Ishikawa (cell line): ENCODE measurements around the gene EPB42.

Experiments
- CEBPB ChIP-seq: IDR thresholded peaks from 2 replicates; pipeline ENCODE4 v1.6.1; 2012
- EGR1 ChIP-seq: IDR thresholded peaks from 2 replicates; pipeline ENCODE4 v1.6.1; 2012
- EP300 ChIP-seq: IDR thresholded peaks from 2 replicates; pipeline ENCODE4 v1.6.1; 2012; ENCODE audit warnings: borderline replicate concordance
- FOXM1 ChIP-seq: IDR thresholded peaks from 2 replicates; pipeline ENCODE4 v1.6.1; 2012; ENCODE audit warnings: low read depth, borderline replicate concordance
- RAD21 ChIP-seq: IDR thresholded peaks from 2 replicates; pipeline ENCODE4 v1.6.1; 2012; ENCODE audit warnings: low read depth
- TAF1 ChIP-seq: IDR thresholded peaks from 2 replicates; pipeline ENCODE4 v1.6.1; 2012; ENCODE audit warnings: low read depth, mild to moderate bottlenecking
- TEAD4 ChIP-seq: IDR thresholded peaks from 2 replicates; pipeline ENCODE4 v1.6.1; 2012
- YY1 ChIP-seq: IDR thresholded peaks from 2 replicates; pipeline ENCODE4 v1.6.1; 2012; ENCODE audit warnings: low read depth
- TF ChIP-seq, protein P1 (sequence below): IDR thresholded peaks from 2 replicates; pipeline ENCODE4 v1.6.1; 2012; ENCODE audit warnings: low read depth, mild to moderate bottlenecking
- TF ChIP-seq, protein P2 (sequence below): IDR thresholded peaks from 2 replicates; pipeline ENCODE4 v1.6.1; 2012
- TF ChIP-seq, protein P3 (sequence below): IDR thresholded peaks from 2 replicates; pipeline ENCODE4 v1.6.1; 2012

DNA sequence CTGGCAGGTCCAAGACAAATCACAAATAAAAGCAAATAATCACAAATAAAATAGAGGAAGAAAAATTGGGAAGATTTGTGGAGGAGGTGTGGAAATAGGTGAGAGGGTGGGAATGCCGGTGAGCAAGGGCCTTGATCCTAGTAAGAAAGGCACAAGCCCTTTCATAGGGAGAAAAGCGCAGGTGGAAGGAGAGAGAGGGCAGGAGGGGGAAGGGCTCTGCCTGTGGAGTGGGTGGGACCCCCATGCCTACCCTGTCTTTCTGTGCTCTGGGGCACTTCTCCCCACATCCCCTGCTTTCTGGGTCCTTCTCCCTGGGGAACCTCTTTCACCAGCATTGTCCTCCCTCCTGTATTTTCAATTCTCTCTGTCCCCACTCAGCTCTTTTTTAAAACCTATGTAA, 46.6 kb upstream of the EPB42 start:
- TF ChIP-seq TAF1 (no peak), EP300 (no peak), RAD21 (no peak), FOXM1 (no peak), EGR1 (no peak), CEBPB (no peak), TEAD4 (no peak), YY1 (no peak)
- TF ChIP-seq, protein P1, sequence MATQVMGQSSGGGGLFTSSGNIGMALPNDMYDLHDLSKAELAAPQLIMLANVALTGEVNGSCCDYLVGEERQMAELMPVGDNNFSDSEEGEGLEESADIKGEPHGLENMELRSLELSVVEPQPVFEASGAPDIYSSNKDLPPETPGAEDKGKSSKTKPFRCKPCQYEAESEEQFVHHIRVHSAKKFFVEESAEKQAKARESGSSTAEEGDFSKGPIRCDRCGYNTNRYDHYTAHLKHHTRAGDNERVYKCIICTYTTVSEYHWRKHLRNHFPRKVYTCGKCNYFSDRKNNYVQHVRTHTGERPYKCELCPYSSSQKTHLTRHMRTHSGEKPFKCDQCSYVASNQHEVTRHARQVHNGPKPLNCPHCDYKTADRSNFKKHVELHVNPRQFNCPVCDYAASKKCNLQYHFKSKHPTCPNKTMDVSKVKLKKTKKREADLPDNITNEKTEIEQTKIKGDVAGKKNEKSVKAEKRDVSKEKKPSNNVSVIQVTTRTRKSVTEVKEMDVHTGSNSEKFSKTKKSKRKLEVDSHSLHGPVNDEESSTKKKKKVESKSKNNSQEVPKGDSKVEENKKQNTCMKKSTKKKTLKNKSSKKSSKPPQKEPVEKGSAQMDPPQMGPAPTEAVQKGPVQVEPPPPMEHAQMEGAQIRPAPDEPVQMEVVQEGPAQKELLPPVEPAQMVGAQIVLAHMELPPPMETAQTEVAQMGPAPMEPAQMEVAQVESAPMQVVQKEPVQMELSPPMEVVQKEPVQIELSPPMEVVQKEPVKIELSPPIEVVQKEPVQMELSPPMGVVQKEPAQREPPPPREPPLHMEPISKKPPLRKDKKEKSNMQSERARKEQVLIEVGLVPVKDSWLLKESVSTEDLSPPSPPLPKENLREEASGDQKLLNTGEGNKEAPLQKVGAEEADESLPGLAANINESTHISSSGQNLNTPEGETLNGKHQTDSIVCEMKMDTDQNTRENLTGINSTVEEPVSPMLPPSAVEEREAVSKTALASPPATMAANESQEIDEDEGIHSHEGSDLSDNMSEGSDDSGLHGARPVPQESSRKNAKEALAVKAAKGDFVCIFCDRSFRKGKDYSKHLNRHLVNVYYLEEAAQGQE, result no peak
- TF ChIP-seq, protein P2, sequence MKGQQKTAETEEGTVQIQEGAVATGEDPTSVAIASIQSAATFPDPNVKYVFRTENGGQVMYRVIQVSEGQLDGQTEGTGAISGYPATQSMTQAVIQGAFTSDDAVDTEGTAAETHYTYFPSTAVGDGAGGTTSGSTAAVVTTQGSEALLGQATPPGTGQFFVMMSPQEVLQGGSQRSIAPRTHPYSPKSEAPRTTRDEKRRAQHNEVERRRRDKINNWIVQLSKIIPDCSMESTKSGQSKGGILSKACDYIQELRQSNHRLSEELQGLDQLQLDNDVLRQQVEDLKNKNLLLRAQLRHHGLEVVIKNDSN, result no peak
- TF ChIP-seq, protein P3, sequence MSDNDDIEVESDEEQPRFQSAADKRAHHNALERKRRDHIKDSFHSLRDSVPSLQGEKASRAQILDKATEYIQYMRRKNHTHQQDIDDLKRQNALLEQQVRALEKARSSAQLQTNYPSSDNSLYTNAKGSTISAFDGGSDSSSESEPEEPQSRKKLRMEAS, result no peak
